Esophagus squamous epithelium (tissue), 5 donors: ENCODE data around the gene NCEH1. TPM values are rescaled to one million over a fixed set of nuclear protein-coding genes. Genes with fewer than 3 reads are reported as not detected.
A peak's percentile ranks its signal among the peaks of the same experiment; 100 is the strongest.

Experiments used
- DNase-seq: peaks from one replicate; lab custom pipeline; 2025; lab: John Stamatoyannopoulos, UW
- H3K27ac ChIP-seq, 4 donors: fragments of 200-600 bp; sonication (generic); one replicate each; pipeline ENCODE4 v1.5.1; 2016 to 2019; ENCODE audit warnings: mild to moderate bottlenecking in 1 of 4
- H3K27me3 ChIP-seq, 4 donors: fragments of 200-600 bp; sonication (generic); 1 replicate in 3 of 4; 2 replicates in 1 of 4; pipeline versions ENCODE4 v1.5.1 to v1.6.0; 2017 to 2021; ENCODE audit warnings: antibody characterized with exemption in 1 of 4
- H3K36me3 ChIP-seq, 3 donors: fragments of 200-600 bp; sonication (generic); one replicate each; pipeline ENCODE4 v1.5.1; 2016 to 2019
- H3K4me1 ChIP-seq, 3 donors: fragments of 200-600 bp; sonication (generic); one replicate each; pipeline ENCODE4 v1.5.1; 2017 to 2019
- H3K4me3 ChIP-seq, 4 donors: fragments of 200-600 bp; sonication (generic); 1 replicate in 3 of 4; 2 replicates in 1 of 4; pipeline ENCODE4 v1.5.1; 2016 to 2019; ENCODE audit warnings: mild to moderate bottlenecking in 2 of 4, moderate library complexity in 1 of 4
- H3K9me3 ChIP-seq, 3 donors: fragments of 200-600 bp; sonication (generic); one replicate each; pipeline ENCODE4 v1.5.1; 2016 to 2019
- POLR2A ChIP-seq, 4 donors: fragments of 450-650 bp; IDR thresholded peaks; one replicate each; pipeline ENCODE4 v1.6.1; 2017; ENCODE audit warnings: antibody characterized with exemption in 4 of 4, mild to moderate bottlenecking in 4 of 4, moderate library complexity in 3 of 4
- WGBS, 2 donors: methylation state at CpG; one replicate each; pipeline ENCODE4 v1.1.5; 2018; 5-methylcytosine and 5-hydroxymethylcytosine counted together
- intact Hi-C: fragments of 100-400 bp; cut with DNase I; formaldehyde crosslinking; loops from one replicate; pipeline ENCODE4 v1.15.0; 2022
- total RNA-seq, 4 donors: library from RNA; depleted of rRNA; stranded (reverse); fragments of >200 nt; gene quantifications; one replicate each; pipeline ENCODE4 v1.1.0, GENCODE V29; 2016
- TF ChIP-seq, protein P1 (sequence below), 6 experiments: fragments of 450-650 bp in 4 of 6; fragments of 200-600 bp in 2 of 6; sonication (generic) in 2 of 6; IDR thresholded peaks; one replicate each; pipeline ENCODE4 v1.5.1; 2016 to 2019; ENCODE audit warnings: antibody characterized with exemption in 6 of 6, mild to moderate bottlenecking in 4 of 6, moderate library complexity in 4 of 6
- donor health status: DM: yes; HTN: yes; CAD: no.

The NCEH1 gene
- total RNA-seq, 4 donors from 2014 or later, result 2.2 to 9.1 (median 5.0) TPM

DNA sequence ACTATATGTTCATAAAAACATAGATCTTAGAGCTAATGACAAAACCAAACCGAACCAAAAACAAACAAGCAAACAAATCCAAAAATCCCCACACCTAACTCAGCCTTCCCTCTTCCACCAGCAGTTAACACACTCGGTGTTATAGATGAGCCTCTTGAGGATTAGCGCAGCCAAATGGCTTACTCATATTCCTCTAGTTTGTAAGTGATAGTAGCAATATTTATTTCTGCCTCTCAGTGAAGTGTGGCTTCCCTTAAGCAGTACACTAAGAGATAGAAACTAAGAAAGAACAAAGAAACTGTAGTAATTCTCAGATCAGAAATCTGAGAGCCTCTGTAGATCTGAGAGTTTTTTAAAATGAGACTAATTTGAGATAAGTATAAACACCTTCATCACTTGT, 2.4 kb upstream of the NCEH1 start:
- intact Hi-C loops, result loop anchor here (5.0 kb wide), 1 partner anchor 41 kb away; no protein-coding TSS in a partner anchor
- Histone ChIP-seq H3K27me3 (no peaks in the 10 kb centered on the region), H3K36me3 (no peaks in the 10 kb centered on the region), H3K9me3 (no peaks in the 10 kb centered on the region), H3K4me3 (no peak overlapping the region), H3K27ac (no peak overlapping the region), H3K4me1 (peaks cover 8 to 29% (median 18%) of the 10 kb centered on the region in 3 donors)
- no peak for DNase-seq
- no peak for TF ChIP-seq POLR2A (IDR thresholded peaks at IDR 0.05)
- TF ChIP-seq, protein P1, sequence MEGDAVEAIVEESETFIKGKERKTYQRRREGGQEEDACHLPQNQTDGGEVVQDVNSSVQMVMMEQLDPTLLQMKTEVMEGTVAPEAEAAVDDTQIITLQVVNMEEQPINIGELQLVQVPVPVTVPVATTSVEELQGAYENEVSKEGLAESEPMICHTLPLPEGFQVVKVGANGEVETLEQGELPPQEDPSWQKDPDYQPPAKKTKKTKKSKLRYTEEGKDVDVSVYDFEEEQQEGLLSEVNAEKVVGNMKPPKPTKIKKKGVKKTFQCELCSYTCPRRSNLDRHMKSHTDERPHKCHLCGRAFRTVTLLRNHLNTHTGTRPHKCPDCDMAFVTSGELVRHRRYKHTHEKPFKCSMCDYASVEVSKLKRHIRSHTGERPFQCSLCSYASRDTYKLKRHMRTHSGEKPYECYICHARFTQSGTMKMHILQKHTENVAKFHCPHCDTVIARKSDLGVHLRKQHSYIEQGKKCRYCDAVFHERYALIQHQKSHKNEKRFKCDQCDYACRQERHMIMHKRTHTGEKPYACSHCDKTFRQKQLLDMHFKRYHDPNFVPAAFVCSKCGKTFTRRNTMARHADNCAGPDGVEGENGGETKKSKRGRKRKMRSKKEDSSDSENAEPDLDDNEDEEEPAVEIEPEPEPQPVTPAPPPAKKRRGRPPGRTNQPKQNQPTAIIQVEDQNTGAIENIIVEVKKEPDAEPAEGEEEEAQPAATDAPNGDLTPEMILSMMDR (IDR thresholded peaks at IDR 0.05), result no peak
- 65 to 78% methylated on average over 3 of the region's 3 CpGs for WGBS, 2 donors

DNA sequence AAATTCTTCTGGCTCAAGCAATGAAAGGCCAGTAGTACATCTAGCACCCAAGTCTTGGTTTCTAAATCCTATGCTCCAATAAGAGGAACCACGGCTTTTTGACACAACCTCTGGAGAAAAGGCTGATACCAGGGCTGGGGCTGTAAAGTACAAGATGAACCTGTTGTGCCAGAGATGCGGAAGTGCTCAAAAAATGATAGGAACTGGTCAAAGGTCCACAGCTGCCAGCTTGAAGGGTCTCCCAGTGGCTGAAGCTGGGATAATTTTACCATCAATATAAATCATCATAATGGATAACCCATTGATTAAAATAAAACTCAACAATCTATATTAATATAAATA, 558 bp upstream of the NCEH1 start:
- no peak for DNase-seq

DNA sequence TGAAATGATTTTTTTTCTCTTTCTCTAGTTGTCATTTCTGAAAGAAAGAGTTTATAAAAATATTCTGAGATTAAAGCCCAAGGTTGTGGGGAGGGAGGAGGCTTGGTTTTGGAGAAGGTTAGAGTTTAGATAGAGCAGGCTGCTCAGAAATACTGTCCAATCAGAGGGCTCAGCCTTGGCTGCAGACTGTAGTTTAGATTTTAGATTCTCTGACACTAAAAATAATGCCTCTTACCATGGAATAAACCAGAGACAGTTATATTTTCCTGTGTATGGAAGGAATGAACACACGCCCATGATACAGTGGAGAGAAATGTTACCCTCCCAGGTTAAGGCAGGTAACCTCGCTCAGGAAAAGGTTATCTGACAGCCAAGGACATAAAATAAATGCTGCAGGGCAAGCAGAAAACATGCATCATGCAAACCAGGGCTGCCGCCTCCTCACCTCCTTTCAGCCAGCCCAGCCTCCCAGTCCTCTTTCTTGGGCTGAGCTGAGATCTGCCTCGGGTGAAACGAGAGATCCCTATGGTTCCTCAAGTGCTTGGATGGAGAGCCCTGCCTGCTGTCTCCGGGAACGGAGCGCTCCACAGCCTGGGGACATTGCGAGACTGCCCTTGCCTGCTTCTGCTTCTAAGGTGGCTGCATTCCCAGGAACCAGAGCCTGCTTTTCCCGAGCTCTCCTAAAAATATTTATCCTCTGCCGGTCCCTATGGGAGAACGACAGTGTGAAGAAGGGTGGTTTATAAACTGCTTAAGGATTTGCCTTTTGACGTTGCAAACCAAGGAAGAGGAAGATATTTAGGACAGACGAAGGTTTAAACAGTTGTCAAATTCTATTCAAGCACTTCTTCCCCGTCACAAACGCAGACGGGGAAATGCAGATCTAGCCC, 848 bp downstream of the NCEH1 start:
- peak overlapping the region; percentile 83 to 94 (median 89) for H3K27ac ChIP-seq
- H3K36me3 ChIP-seq, result no peaks in the 10 kb centered on the region
- no peak for DNase-seq
- peak overlapping the region; percentile 69 to 86 (median 84) for H3K4me3 ChIP-seq
- TF ChIP-seq, protein P1 (IDR thresholded peaks at IDR 0.05), result no peak
- TF ChIP-seq POLR2A (IDR thresholded peaks at IDR 0.05), result no peak
- H3K27me3 ChIP-seq, result no peaks in the 10 kb centered on the region
- intact Hi-C loops, result loop anchor here (5.0 kb wide), 1 partner anchor 38 kb away; no protein-coding TSS in a partner anchor
- WGBS, 2 donors, result 0 to 1% methylated on average over 10 of the region's 17 CpGs
- H3K4me1 ChIP-seq, result peaks cover 8 to 49% (median 18%) of the 10 kb centered on the region in 3 donors
- H3K9me3 ChIP-seq, result no peaks in the 10 kb centered on the region

More for the DNA sequence above, 558 bp upstream of the NCEH1 start:
- H3K9me3 ChIP-seq, result no peaks in the 10 kb centered on the region
- WGBS, 2 donors, result 17% methylated on average over 2 of the region's 2 CpGs
- intact Hi-C loops, result loop anchor here (5.0 kb wide), 1 partner anchor 39 kb away; no protein-coding TSS in a partner anchor
- no peaks in the 10 kb centered on the region for H3K36me3 ChIP-seq
- TF ChIP-seq POLR2A (IDR thresholded peaks at IDR 0.05), result no peak
- TF ChIP-seq, protein P1 (IDR thresholded peaks at IDR 0.05), result no peak
- peak overlapping the region; percentile 83 to 94 (median 89) for H3K27ac ChIP-seq
- no peaks in the 10 kb centered on the region for H3K27me3 ChIP-seq
- H3K4me1 ChIP-seq, result peaks cover 8 to 48% (median 18%) of the 10 kb centered on the region in 3 donors
- peak overlapping the region; percentile 69 to 86 (median 84) for H3K4me3 ChIP-seq

DNA sequence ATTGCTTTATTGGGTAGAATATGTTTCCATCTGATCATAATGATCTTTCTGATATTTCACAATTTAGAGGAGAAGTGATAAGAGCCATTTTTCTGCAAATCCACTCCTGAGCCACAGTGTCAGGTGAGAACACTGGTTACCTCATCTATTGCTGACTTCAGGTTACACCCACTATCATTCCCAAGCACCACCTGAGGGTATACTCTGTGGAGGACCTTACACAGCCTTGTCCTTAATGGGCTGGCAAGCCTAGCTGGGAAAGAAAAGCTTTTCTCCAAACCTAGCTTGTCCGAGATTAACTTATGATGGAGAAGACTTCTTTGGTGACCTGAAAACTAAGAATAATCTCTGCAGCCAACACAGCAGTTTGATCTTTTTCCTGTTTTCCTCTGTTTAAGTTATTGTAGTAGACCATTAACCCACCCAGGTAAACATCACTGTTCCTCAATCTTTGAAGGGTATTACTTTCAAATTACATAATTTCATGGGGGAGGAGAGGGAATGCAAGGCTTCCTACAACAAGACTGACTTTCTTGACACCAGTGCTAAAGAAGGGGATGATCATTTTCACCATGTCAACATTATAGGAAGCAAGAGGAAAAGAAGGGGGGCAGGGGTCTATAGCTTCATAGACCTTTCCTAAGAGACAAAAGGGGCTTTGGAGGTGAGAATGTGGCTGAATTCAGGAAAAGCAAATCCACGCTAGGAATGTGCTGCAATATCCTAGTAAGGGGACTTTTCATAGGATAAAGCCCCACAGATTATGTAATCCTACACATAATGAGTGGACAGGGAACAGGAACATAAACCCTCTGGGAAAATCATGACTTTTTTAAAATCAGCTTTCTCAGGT, 1.7 kb downstream of the NCEH1 start:
- DNase-seq, result no peak
- TF ChIP-seq, protein P1 (IDR thresholded peaks at IDR 0.05), result no peak
- no peak for TF ChIP-seq POLR2A (IDR thresholded peaks at IDR 0.05)
- intact Hi-C loops, result no loop called here
- 74 to 93% methylated on average over 2 of the region's 2 CpGs for WGBS, 2 donors
- Histone ChIP-seq H3K9me3 (no peaks in the 10 kb centered on the region), H3K4me3 (peak overlapping the region in 2 of 4 donors; percentile 83 to 86), H3K4me1 (peaks cover 8 to 49% (median 18%) of the 10 kb centered on the region in 3 donors), H3K36me3 (no peaks in the 10 kb centered on the region), H3K27me3 (no peaks in the 10 kb centered on the region), H3K27ac (peak overlapping the region in 2 of 4 donors; percentile 89)
